Hematopoietic multipotent progenitor cell (in vitro differentiated cells): ENCODE measurements around the gene ALPG. TPM values are rescaled to one million over a fixed set of nuclear protein-coding genes. Genes with fewer than 3 reads are reported as not detected.
"Not testable (repeated sequence)": the region's sequence is repeated elsewhere in the genome, so short reads cannot be mapped to it uniquely, and the experiment has no call there.

Experiments used
- DNase-seq, 3 donors: peaks; one replicate each; pipeline ENCODE4 v3.0.0-alpha.2; 2011 to 2015; ENCODE audit warnings: low read depth in 2 of 3, low spot score in 2 of 3
- total RNA-seq: library from RNA; depleted of rRNA; stranded (reverse); fragments of >200 nt; gene quantifications from one replicate; pipeline ENCODE4 v1.2.3, GENCODE V29; 2012

Gene ALPG
- total RNA-seq, 1 donor, result under 0.01 TPM

GRCh38 chr2:232394431-232394830 is 12.2 kb upstream of the ALPG start:
- DNase-seq, result not testable (repeated sequence)

DNA sequence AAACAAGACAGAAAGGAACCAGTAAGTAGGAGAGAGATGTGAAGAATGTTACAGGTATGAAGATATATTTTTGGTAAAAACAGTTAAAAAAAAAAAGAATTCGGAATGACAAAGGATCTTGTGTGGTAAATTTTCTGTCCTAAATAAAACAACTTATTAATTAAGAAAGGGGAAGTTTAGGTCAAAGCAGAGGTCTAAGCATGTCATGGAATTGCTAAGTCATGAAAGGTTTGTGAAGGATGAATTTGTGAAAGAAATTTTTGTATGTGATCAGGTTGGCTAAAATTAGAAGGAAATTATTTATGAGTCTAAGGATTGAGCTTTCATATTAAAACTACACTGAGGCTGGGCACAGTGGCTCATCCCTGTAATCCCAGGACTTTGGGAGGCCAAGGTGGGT is 11.1 kb upstream of the ALPG start:
- DNase-seq, result peak in 1 of 3 donors; percentile 62

- DNase-seq, result no peak
Measured at GRCh38 chr2:232396683-232397082, 10.0 kb upstream of the ALPG start.

DNA sequence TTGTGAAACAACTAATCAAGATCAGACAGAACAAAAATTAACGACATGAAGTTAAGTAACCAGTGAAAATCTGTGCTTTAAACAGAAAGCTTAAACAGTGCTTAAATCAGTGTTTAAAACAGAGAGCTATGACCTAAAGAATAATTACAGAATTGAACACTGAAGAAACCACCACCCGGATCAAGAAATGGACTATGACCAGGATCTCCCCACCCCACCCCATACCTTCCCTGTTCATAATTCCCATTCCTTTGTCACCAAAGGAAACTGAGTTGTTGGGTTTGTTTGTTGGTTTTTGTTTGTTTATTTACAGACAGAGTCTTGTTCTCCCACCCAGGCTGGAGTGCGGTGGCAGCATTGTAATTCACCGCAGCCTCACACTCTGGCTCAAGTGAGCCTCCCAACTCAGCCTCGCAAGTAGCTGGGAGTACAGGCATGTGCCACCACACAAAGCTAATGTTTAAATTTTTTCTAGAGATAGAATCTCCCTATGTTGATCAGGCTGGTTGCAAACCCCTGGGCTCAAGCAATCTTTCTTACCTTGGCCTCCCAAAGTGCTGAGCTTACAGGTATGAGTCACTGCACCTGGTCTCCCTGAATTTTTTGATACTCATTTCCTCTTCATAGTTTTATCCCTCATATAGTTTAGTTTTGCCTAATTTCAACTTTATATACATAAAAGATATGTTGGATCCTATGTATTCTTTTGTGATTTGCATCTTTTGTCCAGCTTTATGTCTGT is 8.2 kb upstream of the ALPG start:
- no peak for DNase-seq

DNA sequence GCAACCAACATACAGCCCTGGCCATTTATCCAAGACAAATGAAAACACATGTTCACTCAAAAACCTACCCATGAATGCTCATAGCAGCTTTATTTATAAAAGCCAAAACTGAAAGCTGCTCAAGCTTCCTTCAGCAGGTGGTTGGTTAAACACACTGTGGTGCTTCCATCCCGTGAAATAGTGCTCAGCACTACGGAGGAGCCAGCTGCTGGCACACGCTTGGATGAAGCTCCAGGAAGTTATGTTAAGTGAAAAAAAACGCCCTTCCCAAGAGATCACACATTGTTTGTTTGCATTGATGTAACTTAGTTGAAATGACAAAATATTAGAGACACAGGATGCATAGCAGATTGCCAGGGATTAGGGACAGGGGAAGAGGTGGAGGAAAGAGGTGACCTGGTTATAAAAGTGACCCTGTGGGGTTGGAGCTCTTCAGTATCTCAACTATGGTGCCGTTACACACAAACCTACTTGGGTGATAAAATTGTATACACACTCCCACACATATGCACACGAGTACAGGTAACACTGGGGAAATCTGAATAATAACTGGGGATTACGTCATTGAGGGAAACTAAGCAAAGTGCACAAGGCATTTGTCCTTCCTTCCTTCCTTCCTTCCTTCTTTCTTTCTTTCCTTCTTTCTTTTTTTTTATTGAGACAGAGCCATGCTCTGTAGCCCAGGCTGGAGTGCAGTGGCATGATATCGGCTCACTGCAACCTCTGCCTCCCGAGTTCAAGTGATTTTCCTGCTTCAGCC is 6.2 kb upstream of the ALPG start:
- DNase-seq, result no peak

GRCh38 chr2:232402518-232402917 is 4.1 kb upstream of the ALPG start:
- DNase-seq, result no peak

GRCh38 chr2:232405943-232406510 is 617 bp upstream of the ALPG start:
- no peak for DNase-seq

- DNase-seq, result not testable (repeated sequence)
Measured at GRCh38 chr2:232407428-232408150, 945 bp downstream of the ALPG start.

GRCh38 chr2:232408269-232408668 is 1.6 kb downstream of the ALPG start:
- not testable (repeated sequence) for DNase-seq

GRCh38 chr2:232409617-232410016 is 3.0 kb downstream of the ALPG start:
- DNase-seq, result not testable (repeated sequence)

DNA sequence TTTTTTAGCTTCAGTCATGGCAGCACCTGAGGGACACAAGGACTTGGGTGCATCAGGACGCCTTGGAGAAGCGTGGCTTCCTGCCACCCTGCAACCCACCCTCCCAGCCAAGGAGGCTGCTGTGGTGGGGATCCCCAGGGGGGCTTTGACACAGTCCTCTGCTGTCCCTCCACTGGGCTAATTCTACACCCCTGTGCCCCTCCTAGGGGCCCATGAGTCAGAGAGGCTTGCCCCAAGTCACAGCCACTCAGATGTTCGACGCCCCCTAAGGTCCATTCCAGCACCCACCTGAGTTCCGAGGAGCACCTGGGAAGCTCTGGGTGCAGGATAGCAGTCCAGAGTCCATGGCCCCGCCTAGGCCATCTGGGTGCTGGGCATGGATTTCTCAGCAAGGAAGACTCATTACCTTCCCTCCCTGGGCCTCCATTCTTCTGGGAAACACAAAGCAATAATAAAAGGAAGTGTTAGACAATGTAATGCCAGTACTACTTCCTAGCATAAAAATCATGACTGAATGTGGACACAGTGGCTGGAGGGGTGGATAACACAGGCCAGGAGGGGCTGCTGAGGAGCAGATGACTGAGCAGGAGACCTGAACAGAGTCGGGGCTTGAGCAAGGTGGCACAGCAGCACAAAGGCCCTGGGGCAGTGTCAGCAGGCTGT is 3.7 kb downstream of the ALPG start:
- DNase-seq, result no peak

- DNase-seq, result no peak
Measured at GRCh38 chr2:232411901-232412629, 5.4 kb downstream of the ALPG start.

GRCh38 chr2:232412986-232413385 is 6.3 kb downstream of the ALPG start:
- DNase-seq, result no peak

GRCh38 chr2:232415138-232415690 is 8.6 kb downstream of the ALPG start:
- DNase-seq, result no peak

DNA sequence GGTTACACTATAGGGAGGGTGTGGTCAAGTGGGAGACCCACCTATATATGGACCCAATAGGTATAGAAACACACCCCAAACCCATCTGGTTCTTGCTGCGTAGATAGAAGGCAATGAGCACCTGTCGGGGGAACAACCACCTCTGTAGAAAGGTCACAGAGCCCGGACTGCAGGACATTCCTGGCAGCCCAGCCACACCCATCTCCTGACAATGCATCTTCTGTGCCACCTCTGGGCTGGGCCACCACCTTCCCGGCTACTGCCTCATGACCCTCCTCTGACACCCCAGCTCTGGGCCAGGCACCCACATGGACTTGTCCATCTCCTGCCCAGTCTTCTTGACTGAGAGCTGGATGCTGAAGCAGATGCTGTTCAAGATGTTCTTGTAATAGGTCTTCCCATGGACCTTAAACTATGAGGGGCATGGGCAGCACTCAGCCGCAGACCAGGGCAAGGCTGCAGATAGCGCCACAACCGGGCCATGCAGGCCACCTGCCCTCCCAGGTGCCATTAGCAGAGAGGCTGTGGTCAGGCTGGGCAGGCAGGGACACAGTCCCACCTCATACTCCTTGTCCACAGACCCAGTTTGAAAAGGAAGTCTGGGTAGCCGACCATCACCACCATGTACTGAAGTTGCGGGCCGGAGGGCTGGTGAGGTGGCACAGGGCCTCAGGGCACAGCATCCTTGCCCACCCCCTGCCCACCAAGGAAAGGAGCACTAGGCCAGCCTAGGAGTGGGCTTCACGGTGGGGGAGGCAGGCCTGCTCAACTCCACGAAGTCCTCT is 9.3 kb downstream of the ALPG start:
- DNase-seq, result no peak

DNA sequence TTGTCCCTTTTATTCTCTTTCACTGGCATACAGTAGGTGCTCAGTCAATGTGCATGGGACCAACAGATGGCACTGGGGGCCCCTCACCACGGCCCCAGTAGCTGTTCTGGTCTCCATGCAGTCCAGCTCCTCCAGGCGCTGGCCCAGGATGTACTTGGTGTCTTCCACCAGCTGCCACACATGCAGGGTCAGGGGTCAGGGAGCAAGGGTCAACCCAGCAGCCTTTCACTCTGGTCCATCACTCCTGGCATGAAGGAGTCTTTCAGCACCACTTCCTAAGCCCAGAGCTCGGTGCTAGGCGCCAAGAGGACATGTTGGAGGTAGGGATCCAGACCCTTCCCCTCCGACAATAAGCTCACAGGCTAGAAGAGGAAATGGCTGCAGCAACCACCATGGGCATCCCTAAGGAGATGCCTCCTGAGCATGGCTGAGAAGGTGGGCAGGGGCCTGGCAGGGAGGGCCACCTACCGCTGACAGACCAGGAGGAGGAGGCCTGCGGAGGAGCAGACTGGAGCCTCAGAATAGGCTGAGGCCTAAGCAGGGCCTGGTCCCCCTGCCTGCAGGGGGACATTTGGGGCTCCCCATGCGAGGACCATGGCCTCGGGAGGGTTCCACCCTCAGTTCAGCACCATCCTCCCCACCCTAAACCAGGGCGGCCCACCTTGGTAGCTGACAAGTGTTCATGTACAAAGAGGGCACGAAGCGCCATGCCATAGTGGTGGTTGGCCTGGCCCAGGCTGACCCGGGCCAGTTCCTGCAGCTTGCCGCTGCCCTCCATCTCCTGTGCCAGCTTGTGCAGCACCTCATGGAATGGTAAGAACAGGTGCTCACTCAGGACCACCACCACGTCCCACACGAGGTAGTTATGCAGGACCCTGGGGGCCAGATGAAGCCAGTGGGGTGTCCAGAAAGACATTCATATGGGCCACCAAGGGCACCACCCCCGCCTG is 10.2 kb downstream of the ALPG start:
- no peak for DNase-seq

DNA sequence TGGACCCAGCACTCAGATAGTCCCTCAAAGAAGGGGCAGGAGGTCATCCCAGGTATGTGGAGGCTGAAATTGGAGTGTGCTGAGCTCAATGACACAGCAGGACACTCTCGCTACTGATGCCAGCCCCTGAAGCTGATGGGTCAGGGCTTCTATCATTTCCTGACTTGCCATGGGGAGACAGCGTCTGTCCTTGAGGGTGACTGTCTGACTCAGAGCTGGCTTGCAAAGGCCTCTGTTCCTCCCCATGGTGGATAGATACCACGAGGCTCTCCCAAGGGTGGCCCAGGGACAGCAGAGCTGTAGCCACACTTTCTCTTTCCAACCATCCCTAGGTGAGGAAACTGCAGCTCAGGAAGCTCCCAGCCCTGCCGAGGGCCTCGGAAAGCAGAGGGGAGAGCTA is 10.8 kb downstream of the ALPG start:
- no peak for DNase-seq

GRCh38 chr2:232418056-232418455 is 11.4 kb downstream of the ALPG start:
- DNase-seq, result no peak
